HL-60 (cell line): ENCODE measurements around the gene PAK4.

Experiments
- DNase-seq, 2 experiments: peaks; one replicate each; pipeline ENCODE4 v3.0.0-alpha.2; 2010 to 2020; ENCODE audit warnings: low read depth in 1 of 2, low spot score in 1 of 2
- H3K27ac ChIP-seq: fragments of 250-450 bp; sonication (Bioruptor Pico); replicated peaks from 2 replicates; pipeline ENCODE4 v1.5.1; 2020; ENCODE audit warnings: mild to moderate bottlenecking, moderate library complexity
- H3K27me3 ChIP-seq: fragments of 250-450 bp; sonication (Bioruptor Pico); 2 replicates; pipeline ENCODE4 v1.5.1; 2021; ENCODE audit warnings: mild to moderate bottlenecking, moderate library complexity; ENCODE audit not compliant: insufficient read depth, poor library complexity, severe bottlenecking
- H3K4me3 ChIP-seq: replicated peaks from 2 replicates; pipeline ENCODE4 v1.5.1; 2011; ENCODE audit warnings: mild to moderate bottlenecking, control low read depth, low read length; ENCODE audit not compliant: insufficient read depth
- GABPA ChIP-seq: IDR thresholded peaks from 2 replicates; pipeline ENCODE4 v1.6.1; 2012; ENCODE audit warnings: low read depth
- POLR2AphosphoS5 ChIP-seq: IDR thresholded peaks from 2 replicates; pipeline ENCODE4 v1.6.1; 2012; ENCODE audit warnings: low read depth
- SPI1 ChIP-seq: IDR thresholded peaks from 2 replicates; pipeline ENCODE4 v1.6.1; 2012; ENCODE audit warnings: low read depth, mild to moderate bottlenecking, borderline replicate concordance
- TF ChIP-seq, protein P1 (sequence below): IDR thresholded peaks from one replicate; pipeline ENCODE4 v1.5.1; 2011; ENCODE audit warnings: low read length, control low read depth, inconsistent platforms; ENCODE audit not compliant: insufficient read depth
- TF ChIP-seq, protein P2 (sequence below): IDR thresholded peaks from 2 replicates; pipeline ENCODE4 v1.6.1; 2012; ENCODE audit warnings: low read depth; ENCODE audit not compliant: insufficient replicate concordance

Gene PAK4

DNA sequence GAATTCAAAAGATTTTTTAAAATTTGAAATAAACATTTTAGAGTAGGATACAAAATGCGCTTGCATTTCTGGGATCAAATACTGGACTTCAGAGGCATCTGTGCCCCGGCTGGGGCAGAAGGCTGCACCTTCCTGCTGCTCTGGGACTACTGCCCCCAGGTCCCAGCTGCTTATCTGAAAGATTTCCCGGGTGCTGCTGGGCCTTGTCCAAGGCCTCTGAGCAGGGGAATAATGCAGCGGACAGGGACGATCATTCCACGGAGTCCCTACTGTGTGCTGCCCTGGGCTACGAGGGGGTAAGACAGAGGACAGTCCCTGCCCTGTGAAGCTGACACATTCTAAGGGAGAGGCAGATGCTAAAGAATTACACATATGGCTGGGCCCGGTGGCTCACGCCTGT is 38.0 kb downstream of the PAK4 start:
- Histone ChIP-seq H3K27me3 (no peaks in the 10 kb centered on the region), H3K4me3 (no peak overlapping the region), H3K27ac (no peak overlapping the region)
- DNase-seq: no peak
- TF ChIP-seq POLR2AphosphoS5 (no peak), GABPA (no peak), SPI1 (no peak)
- TF ChIP-seq, protein P1, sequence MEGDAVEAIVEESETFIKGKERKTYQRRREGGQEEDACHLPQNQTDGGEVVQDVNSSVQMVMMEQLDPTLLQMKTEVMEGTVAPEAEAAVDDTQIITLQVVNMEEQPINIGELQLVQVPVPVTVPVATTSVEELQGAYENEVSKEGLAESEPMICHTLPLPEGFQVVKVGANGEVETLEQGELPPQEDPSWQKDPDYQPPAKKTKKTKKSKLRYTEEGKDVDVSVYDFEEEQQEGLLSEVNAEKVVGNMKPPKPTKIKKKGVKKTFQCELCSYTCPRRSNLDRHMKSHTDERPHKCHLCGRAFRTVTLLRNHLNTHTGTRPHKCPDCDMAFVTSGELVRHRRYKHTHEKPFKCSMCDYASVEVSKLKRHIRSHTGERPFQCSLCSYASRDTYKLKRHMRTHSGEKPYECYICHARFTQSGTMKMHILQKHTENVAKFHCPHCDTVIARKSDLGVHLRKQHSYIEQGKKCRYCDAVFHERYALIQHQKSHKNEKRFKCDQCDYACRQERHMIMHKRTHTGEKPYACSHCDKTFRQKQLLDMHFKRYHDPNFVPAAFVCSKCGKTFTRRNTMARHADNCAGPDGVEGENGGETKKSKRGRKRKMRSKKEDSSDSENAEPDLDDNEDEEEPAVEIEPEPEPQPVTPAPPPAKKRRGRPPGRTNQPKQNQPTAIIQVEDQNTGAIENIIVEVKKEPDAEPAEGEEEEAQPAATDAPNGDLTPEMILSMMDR: no peak
- TF ChIP-seq, protein P2, sequence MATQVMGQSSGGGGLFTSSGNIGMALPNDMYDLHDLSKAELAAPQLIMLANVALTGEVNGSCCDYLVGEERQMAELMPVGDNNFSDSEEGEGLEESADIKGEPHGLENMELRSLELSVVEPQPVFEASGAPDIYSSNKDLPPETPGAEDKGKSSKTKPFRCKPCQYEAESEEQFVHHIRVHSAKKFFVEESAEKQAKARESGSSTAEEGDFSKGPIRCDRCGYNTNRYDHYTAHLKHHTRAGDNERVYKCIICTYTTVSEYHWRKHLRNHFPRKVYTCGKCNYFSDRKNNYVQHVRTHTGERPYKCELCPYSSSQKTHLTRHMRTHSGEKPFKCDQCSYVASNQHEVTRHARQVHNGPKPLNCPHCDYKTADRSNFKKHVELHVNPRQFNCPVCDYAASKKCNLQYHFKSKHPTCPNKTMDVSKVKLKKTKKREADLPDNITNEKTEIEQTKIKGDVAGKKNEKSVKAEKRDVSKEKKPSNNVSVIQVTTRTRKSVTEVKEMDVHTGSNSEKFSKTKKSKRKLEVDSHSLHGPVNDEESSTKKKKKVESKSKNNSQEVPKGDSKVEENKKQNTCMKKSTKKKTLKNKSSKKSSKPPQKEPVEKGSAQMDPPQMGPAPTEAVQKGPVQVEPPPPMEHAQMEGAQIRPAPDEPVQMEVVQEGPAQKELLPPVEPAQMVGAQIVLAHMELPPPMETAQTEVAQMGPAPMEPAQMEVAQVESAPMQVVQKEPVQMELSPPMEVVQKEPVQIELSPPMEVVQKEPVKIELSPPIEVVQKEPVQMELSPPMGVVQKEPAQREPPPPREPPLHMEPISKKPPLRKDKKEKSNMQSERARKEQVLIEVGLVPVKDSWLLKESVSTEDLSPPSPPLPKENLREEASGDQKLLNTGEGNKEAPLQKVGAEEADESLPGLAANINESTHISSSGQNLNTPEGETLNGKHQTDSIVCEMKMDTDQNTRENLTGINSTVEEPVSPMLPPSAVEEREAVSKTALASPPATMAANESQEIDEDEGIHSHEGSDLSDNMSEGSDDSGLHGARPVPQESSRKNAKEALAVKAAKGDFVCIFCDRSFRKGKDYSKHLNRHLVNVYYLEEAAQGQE: no peak

DNA sequence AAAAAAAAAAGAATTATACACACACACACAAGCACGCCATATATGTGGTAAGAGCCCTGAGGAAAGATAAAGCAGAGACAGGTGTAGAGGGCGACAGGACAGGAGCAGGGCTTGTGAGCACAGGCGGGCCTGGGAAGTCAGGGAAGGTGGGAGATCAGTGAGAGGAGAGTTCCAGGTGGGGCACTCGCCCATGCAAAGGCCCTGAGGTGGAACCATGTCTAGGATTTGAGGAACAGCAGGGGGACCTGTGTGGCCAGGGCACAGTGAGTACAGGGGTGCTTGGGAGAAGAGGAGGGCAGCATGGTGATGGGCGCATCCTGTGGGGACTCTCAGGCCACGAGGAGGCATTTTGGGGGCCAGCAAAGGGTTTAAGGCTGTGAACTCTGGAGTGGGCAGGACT is 38.7 kb downstream of the PAK4 start:
- no peaks in the 10 kb centered on the region for H3K27me3 ChIP-seq
- no peak for DNase-seq
- no peak overlapping the region for H3K27ac ChIP-seq
- H3K4me3 ChIP-seq: no peak overlapping the region
- TF ChIP-seq, protein P1: no peak

DNA sequence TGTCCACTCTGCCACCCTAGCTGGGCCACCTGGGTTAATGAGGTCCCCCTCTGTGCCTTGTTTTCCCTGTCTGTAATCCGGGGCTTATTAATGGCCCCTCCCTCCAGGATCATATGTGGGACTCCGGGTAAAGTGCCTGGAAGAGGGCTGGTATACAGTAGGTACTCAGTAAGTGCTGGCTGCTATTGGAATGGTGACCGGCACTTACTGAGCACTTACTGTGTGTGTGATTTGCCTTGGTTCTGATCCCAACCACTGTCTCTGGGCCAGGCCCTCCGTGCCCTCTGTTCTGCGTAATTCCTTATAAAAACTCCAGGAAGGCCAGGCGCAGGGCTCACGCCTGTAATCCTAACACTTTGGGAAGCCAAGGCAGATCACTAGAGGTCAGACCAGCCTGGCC is 40.3 kb downstream of the PAK4 start:
- TF ChIP-seq, protein P1: no peak
- no peak for TF ChIP-seq GABPA
- TF ChIP-seq, protein P2: no peak
- TF ChIP-seq SPI1: no peak
- TF ChIP-seq POLR2AphosphoS5: no peak
- no peak overlapping the region for H3K4me3 ChIP-seq
- no peak overlapping the region for H3K27ac ChIP-seq
- H3K27me3 ChIP-seq: no peaks in the 10 kb centered on the region
- DNase-seq: no peak

DNA sequence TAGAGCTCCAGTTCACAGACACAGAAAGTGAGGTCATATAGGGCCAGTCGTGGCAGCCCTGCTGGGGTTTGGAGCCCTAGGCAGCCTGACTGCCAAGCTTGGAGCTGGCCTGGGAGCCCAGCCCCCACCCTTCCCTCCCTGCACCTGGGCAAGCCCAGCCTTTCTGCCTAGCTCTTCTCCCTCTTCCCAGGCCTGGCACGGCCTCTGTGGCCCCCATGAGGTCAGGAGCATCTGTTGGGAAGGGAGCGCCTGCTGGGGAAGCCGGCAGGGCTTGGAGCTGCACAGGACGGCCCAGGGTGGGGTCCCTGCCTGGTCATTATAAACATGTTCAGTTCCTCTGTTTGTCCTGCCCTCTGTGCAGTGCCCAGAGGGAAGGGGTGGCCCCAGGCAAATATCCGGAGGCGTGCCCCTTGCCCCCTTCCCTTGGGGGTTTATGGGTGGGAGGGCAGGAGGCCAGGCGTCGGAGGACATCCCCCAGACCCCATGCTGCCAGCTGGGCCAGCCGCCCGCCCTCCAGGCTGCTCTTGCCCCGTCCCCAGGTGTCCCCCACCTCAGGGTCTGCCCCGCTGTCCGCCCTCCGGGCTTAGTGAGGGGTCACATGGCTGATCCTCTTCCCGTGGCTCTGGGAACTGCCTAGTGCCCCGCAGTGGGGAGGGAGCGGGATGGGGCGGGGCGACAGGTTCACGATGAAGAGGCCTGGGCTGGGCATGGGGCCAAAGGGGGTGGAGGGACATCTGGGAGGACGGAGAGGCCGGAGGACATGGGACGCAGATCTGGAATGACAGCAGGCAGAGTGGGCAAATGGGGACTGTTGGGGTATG is 41.2 kb downstream of the PAK4 start:
- Histone ChIP-seq H3K27ac (no peak overlapping the region), H3K4me3 (no peak overlapping the region), H3K27me3 (no peaks in the 10 kb centered on the region)
- TF ChIP-seq, protein P2: no peak
- TF ChIP-seq GABPA (no peak), SPI1 (no peak), POLR2AphosphoS5 (no peak)
- TF ChIP-seq, protein P1: no peak
- DNase-seq: no peak
